ENCODE measurements around the gene BHLHE23.

DNA sequence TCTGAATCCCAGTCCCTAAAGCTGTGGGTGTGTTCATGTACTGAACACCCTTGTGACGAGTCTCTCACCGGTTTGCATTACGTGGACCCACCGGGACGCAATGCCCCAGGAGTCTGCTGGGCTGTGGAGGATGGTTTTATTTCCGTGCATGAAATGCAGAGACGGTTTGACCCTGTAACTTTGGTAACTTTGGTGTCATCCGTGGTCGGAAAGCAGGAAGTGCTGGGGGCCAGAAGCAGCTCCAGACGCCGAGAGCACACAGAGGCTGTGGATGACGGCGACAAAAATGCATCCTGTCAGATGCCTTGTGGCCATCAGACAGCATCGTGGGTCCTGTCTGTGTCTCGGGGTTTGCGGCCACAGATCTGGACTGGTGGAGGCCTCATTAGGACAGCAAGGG, 7.2 kb downstream of the BHLHE23 start:
- TF ChIP-seq, protein P1, sequence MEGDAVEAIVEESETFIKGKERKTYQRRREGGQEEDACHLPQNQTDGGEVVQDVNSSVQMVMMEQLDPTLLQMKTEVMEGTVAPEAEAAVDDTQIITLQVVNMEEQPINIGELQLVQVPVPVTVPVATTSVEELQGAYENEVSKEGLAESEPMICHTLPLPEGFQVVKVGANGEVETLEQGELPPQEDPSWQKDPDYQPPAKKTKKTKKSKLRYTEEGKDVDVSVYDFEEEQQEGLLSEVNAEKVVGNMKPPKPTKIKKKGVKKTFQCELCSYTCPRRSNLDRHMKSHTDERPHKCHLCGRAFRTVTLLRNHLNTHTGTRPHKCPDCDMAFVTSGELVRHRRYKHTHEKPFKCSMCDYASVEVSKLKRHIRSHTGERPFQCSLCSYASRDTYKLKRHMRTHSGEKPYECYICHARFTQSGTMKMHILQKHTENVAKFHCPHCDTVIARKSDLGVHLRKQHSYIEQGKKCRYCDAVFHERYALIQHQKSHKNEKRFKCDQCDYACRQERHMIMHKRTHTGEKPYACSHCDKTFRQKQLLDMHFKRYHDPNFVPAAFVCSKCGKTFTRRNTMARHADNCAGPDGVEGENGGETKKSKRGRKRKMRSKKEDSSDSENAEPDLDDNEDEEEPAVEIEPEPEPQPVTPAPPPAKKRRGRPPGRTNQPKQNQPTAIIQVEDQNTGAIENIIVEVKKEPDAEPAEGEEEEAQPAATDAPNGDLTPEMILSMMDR (conservative IDR thresholded peaks at IDR 0.05; ENCODE audit: low read length): no peak
- no peak for TF ChIP-seq EZH2phosphoT487 (IDR thresholded peaks at IDR 0.05; ENCODE audit: borderline replicate concordance, low read depth, low read length)

All from OCI-LY7 (cell line).